ENCODE data around the gene GTF2H2C. TPM values are rescaled to one million over a fixed set of nuclear protein-coding genes. Genes with fewer than 3 reads are reported as not detected.
"Not testable (repeated sequence)": the region's sequence is repeated elsewhere in the genome, so short reads cannot be mapped to it uniquely, and the experiment has no call there.

GTF2H2C gene
- total RNA-seq, 1 donor from 2014 or later, result 16.7 TPM

DNA sequence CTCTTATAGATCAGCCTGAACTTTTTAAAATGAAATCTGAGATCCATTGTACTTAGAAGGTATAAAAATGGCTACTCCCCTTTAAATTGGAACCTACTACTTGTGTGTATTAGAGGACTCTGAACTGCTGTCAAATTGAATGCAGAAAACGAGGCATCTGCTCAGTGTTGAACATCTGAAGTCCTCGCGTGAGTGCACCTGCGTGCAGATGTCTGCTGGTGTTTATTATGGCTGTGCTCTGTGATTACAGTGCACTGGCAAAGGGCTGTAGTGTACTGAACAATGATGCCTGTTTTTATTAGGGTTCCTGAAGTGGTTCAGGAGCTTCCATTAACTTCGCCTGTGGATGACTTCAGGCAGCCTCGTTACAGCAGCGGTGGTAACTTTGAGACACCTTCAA lies 15.4 kb upstream of the GTF2H2C start:
- not testable (repeated sequence) for H3K4me1 Mint-ChIP-seq (ENCODE audit: unreplicated experiment); DNase-seq (ENCODE audit: low spot score); H3K27me3 Mint-ChIP-seq (ENCODE audit: unreplicated experiment); H3K4me3 Mint-ChIP-seq (ENCODE audit: unreplicated experiment); H3K36me3 Mint-ChIP-seq (ENCODE audit: low read depth, unreplicated experiment); H3K9me3 Mint-ChIP-seq (ENCODE audit: unreplicated experiment); H3K27ac Mint-ChIP-seq (ENCODE audit: unreplicated experiment)

DNA sequence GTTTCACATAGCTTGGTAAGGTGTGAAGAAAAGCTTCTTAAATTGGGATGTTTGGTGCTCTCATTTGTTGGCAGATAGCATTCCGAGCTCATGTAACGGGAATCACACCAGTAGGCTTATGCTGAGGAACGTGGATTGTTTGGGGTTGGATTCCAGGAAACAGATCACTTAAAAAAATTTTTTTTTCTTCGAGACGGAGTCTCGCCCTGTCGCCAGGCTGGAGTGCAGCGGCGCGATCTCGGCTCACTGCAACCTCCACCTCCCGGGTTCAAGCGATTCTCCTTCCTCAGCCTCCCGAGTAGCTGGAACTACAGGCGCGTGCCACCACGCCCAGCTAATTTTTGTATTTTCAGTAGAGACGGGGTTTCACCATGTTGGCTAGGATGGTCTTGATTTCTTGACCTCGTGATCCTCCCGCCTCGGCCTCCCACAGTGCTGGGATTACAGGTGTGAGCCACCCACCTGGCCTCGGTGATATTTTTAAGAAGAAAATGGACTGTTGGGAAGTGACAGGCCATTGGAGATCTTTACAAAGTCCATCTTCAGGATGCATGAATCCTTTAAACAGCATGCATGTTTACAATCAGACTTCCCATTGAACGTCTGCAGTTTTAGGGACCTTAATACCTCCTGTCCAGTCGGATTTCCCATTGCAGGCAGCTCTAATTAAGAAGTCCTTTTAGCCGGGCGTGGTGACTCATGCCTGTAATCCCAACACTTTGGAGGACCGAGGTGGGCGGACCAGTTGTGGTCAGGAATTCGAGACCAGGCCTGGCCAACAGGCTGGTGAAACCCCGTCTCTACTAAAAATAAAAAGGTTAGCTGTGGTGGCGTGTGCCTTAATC lies 818 bp downstream of the GTF2H2C start:
- DNase-seq (ENCODE audit: low spot score); H3K9me3 Mint-ChIP-seq (ENCODE audit: unreplicated experiment): not testable (repeated sequence)

GRCh38 chr5:69566172-69566571 lies 6.2 kb downstream of the GTF2H2C start:
- not testable (repeated sequence) for H3K4me1 Mint-ChIP-seq (ENCODE audit: unreplicated experiment); H3K9me3 Mint-ChIP-seq (ENCODE audit: unreplicated experiment); H3K27me3 Mint-ChIP-seq (ENCODE audit: unreplicated experiment); DNase-seq (ENCODE audit: low spot score); H3K36me3 Mint-ChIP-seq (ENCODE audit: low read depth, unreplicated experiment); H3K27ac Mint-ChIP-seq (ENCODE audit: unreplicated experiment); H3K4me3 Mint-ChIP-seq (ENCODE audit: unreplicated experiment)

More for the DNA sequence above, 818 bp downstream of the GTF2H2C start:
- not testable (repeated sequence) for H3K4me3 Mint-ChIP-seq (ENCODE audit: unreplicated experiment); H3K27ac Mint-ChIP-seq (ENCODE audit: unreplicated experiment); H3K36me3 Mint-ChIP-seq (ENCODE audit: low read depth, unreplicated experiment); H3K27me3 Mint-ChIP-seq (ENCODE audit: unreplicated experiment); H3K4me1 Mint-ChIP-seq (ENCODE audit: unreplicated experiment)

DNA sequence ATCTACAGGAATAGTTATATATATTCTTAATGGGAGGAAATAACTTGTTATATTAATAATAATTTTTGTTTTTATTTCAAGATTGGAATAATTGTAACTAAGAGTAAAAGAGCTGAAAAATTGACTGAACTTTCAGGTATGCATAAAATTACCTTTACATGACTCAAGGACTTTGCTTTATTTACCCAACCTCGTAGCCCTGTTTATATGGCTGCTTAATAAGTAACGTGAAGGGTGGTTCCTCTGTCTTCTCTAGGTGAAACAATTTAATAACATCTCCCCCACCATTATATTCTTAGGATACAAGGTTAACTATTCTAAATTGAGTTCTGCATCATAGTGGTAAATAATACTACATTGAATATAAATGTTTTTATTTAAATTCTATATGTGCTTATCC lies 8.1 kb downstream of the GTF2H2C start:
- H3K4me1 Mint-ChIP-seq (ENCODE audit: unreplicated experiment); H3K4me3 Mint-ChIP-seq (ENCODE audit: unreplicated experiment); H3K9me3 Mint-ChIP-seq (ENCODE audit: unreplicated experiment); DNase-seq (ENCODE audit: low spot score); H3K36me3 Mint-ChIP-seq (ENCODE audit: low read depth, unreplicated experiment); H3K27me3 Mint-ChIP-seq (ENCODE audit: unreplicated experiment); H3K27ac Mint-ChIP-seq (ENCODE audit: unreplicated experiment): not testable (repeated sequence)

DNA sequence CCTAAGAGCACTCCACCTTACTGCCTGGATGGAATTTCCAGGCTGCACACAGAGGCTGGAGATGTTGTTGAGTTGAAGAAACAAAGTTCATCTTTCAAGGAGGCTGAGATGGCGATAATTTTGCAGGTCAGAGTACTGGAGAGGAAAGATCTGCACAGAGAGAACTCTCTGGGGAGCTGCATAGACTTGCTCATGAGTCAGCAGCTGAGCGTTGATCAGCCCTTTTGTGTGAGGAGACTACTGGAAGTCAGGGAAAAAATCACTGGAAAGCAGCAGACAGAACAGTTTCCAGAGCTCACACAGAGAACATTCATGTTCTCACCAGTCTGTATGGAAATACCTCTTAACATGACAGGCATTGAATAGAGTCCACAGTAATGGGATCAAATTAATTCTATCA lies 23.4 kb downstream of the GTF2H2C start:
- not testable (repeated sequence) for H3K9me3 Mint-ChIP-seq (ENCODE audit: unreplicated experiment); H3K27ac Mint-ChIP-seq (ENCODE audit: unreplicated experiment); H3K36me3 Mint-ChIP-seq (ENCODE audit: low read depth, unreplicated experiment); H3K4me1 Mint-ChIP-seq (ENCODE audit: unreplicated experiment); H3K4me3 Mint-ChIP-seq (ENCODE audit: unreplicated experiment); DNase-seq (ENCODE audit: low spot score); H3K27me3 Mint-ChIP-seq (ENCODE audit: unreplicated experiment)

DNA sequence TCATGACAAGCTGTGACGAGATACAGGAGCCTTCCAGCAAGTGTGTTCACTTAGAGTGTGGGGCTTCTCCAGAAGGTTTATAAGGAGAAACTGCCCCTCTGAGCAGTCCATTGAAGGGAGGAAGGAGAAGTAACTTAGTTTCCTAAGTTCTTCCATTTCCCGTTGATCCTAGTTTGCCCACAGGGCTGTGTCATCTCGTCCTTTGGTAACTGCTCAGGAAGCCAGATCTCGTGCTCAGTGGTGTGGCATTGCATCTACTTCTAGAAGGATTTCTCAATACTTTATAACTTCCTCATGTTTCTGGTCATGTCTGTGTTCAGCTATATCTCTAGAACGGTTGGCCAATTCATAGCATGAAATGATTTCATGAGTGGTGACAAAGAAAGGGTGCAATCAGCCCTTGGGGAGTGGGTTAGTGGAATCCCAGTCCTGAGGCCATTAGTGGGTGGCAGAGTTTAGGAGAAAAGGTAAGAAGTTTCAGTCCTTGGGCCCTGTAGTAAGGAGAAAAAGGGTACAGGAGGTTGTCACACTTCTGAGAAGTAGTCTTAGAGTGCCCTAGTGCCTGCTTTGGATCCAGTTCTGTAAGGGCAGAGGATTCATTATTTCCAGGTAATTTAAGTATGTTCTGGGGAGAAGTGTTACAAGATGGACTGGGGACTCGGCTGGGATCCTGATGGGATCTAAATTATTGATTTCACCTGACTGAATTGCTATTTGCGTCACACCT lies 36.3 kb downstream of the GTF2H2C start:
- H3K4me3 Mint-ChIP-seq (ENCODE audit: unreplicated experiment); H3K36me3 Mint-ChIP-seq (ENCODE audit: low read depth, unreplicated experiment); H3K4me1 Mint-ChIP-seq (ENCODE audit: unreplicated experiment); H3K9me3 Mint-ChIP-seq (ENCODE audit: unreplicated experiment); DNase-seq (ENCODE audit: low spot score); H3K27ac Mint-ChIP-seq (ENCODE audit: unreplicated experiment); H3K27me3 Mint-ChIP-seq (ENCODE audit: unreplicated experiment): not testable (repeated sequence)

DNA sequence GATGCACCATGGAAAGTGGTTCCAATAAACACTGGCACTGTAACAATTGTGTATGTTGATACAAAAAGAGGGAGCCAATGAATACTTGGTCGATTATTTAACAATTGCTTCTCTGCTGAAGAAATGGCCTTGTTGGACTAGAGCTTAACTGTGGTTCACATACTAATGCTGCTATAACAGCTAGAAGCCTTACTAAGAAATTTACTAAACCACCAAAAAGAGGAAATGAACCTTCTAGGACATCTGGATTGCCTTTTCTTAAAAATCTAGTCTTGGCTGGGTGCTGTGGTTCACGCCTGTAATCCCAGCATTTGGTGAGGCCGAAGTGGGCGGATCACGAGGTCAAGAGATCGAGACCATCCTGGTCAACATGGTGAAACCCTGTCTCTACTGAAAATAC lies 42.0 kb downstream of the GTF2H2C start:
- H3K4me1 Mint-ChIP-seq (ENCODE audit: unreplicated experiment); H3K27ac Mint-ChIP-seq (ENCODE audit: unreplicated experiment); H3K36me3 Mint-ChIP-seq (ENCODE audit: low read depth, unreplicated experiment); H3K9me3 Mint-ChIP-seq (ENCODE audit: unreplicated experiment); H3K4me3 Mint-ChIP-seq (ENCODE audit: unreplicated experiment); H3K27me3 Mint-ChIP-seq (ENCODE audit: unreplicated experiment); DNase-seq (ENCODE audit: low spot score): not testable (repeated sequence)

GRCh38 chr5:69606839-69607238 lies 46.8 kb downstream of the GTF2H2C start:
- H3K27ac Mint-ChIP-seq (ENCODE audit: unreplicated experiment); H3K9me3 Mint-ChIP-seq (ENCODE audit: unreplicated experiment); DNase-seq (ENCODE audit: low spot score); H3K4me3 Mint-ChIP-seq (ENCODE audit: unreplicated experiment); H3K27me3 Mint-ChIP-seq (ENCODE audit: unreplicated experiment); H3K4me1 Mint-ChIP-seq (ENCODE audit: unreplicated experiment); H3K36me3 Mint-ChIP-seq (ENCODE audit: low read depth, unreplicated experiment): not testable (repeated sequence)

- not testable (repeated sequence) for H3K27ac Mint-ChIP-seq (ENCODE audit: unreplicated experiment); H3K4me1 Mint-ChIP-seq (ENCODE audit: unreplicated experiment); H3K27me3 Mint-ChIP-seq (ENCODE audit: unreplicated experiment); H3K36me3 Mint-ChIP-seq (ENCODE audit: low read depth, unreplicated experiment); H3K9me3 Mint-ChIP-seq (ENCODE audit: unreplicated experiment); DNase-seq (ENCODE audit: low spot score); H3K4me3 Mint-ChIP-seq (ENCODE audit: unreplicated experiment)
Measured at GRCh38 chr5:69607750-69608149, 47.8 kb downstream of the GTF2H2C start.

- H3K27ac Mint-ChIP-seq (ENCODE audit: unreplicated experiment); H3K4me3 Mint-ChIP-seq (ENCODE audit: unreplicated experiment): not testable (repeated sequence)
Measured at GRCh38 chr5:69608861-69609496, 49.0 kb downstream of the GTF2H2C start.

GRCh38 chr5:69614843-69615242 lies 54.9 kb downstream of the GTF2H2C start:
- not testable (repeated sequence) for H3K4me1 Mint-ChIP-seq (ENCODE audit: unreplicated experiment); H3K4me3 Mint-ChIP-seq (ENCODE audit: unreplicated experiment); DNase-seq (ENCODE audit: low spot score); H3K9me3 Mint-ChIP-seq (ENCODE audit: unreplicated experiment); H3K36me3 Mint-ChIP-seq (ENCODE audit: low read depth, unreplicated experiment); H3K27ac Mint-ChIP-seq (ENCODE audit: unreplicated experiment); H3K27me3 Mint-ChIP-seq (ENCODE audit: unreplicated experiment)

More at GRCh38 chr5:69608861-69609496, 49.0 kb downstream of the GTF2H2C start:
- DNase-seq (ENCODE audit: low spot score); H3K27me3 Mint-ChIP-seq (ENCODE audit: unreplicated experiment); H3K9me3 Mint-ChIP-seq (ENCODE audit: unreplicated experiment); H3K36me3 Mint-ChIP-seq (ENCODE audit: low read depth, unreplicated experiment); H3K4me1 Mint-ChIP-seq (ENCODE audit: unreplicated experiment): not testable (repeated sequence)

GRCh38 chr5:69631879-69632278 lies 71.9 kb downstream of the GTF2H2C start:
- H3K9me3 Mint-ChIP-seq (ENCODE audit: unreplicated experiment); H3K4me1 Mint-ChIP-seq (ENCODE audit: unreplicated experiment); H3K4me3 Mint-ChIP-seq (ENCODE audit: unreplicated experiment); DNase-seq (ENCODE audit: low spot score); H3K27me3 Mint-ChIP-seq (ENCODE audit: unreplicated experiment); H3K36me3 Mint-ChIP-seq (ENCODE audit: low read depth, unreplicated experiment); H3K27ac Mint-ChIP-seq (ENCODE audit: unreplicated experiment): not testable (repeated sequence)

Measured in endothelial cell (in vitro differentiated cells).